Body of pancreas (tissue), 4 donors: ENCODE measurements around the gene ARHGAP6.

Source experiments
- POLR2A ChIP-seq, 3 donors: fragments of 450-650 bp; IDR thresholded peaks; one replicate each; pipeline ENCODE4 v1.6.1; 2016; ENCODE audit warnings: antibody characterized with exemption in 3 of 3, mild to moderate bottlenecking in 2 of 3
- TF ChIP-seq, protein P1 (sequence below), 7 experiments: fragments of 450-650 bp in 4 of 7; fragments of 200-600 bp in 3 of 7; sonication (generic) in 3 of 7; IDR thresholded peaks; one replicate each; pipeline ENCODE4 v1.5.1; 2016 to 2019; ENCODE audit warnings: antibody characterized with exemption in 7 of 7

DNA sequence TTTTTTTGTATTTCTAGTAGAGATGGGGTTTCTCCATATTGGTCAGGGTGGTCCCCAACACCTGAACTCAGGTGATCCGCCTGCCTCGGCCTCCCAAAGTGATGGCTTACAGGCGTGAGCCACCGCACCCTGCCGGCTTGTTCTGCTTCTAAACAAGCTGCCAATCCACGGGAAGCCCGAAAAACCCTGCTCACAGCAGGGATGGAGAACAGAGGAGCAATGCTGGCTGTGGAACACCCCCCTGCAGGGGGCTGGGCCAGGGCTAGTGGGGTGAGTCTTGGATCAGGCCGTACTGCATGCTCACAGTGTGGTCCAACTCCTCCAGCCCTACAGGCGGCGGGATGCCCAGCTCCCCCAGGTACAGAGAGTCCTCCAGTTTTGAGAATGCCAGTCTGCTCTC lies 38.1 kb upstream of the ARHGAP6 start:
- TF ChIP-seq, protein P1, sequence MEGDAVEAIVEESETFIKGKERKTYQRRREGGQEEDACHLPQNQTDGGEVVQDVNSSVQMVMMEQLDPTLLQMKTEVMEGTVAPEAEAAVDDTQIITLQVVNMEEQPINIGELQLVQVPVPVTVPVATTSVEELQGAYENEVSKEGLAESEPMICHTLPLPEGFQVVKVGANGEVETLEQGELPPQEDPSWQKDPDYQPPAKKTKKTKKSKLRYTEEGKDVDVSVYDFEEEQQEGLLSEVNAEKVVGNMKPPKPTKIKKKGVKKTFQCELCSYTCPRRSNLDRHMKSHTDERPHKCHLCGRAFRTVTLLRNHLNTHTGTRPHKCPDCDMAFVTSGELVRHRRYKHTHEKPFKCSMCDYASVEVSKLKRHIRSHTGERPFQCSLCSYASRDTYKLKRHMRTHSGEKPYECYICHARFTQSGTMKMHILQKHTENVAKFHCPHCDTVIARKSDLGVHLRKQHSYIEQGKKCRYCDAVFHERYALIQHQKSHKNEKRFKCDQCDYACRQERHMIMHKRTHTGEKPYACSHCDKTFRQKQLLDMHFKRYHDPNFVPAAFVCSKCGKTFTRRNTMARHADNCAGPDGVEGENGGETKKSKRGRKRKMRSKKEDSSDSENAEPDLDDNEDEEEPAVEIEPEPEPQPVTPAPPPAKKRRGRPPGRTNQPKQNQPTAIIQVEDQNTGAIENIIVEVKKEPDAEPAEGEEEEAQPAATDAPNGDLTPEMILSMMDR (IDR thresholded peaks at IDR 0.05), result no peak
- TF ChIP-seq POLR2A (IDR thresholded peaks at IDR 0.05), result no peak
